SH-SY5Y (cell line): ENCODE measurements around the gene HECTD4.

Experiments used
- GATA2 ChIP-seq: IDR thresholded peaks from 2 replicates; pipeline ENCODE4 v1.6.1; 2011; ENCODE audit warnings: mild to moderate bottlenecking, low read depth, low read length
- GATA3 ChIP-seq: IDR thresholded peaks from 2 replicates; pipeline ENCODE4 v1.6.1; 2011; ENCODE audit warnings: low read depth, mild to moderate bottlenecking, low read length, moderate library complexity

DNA sequence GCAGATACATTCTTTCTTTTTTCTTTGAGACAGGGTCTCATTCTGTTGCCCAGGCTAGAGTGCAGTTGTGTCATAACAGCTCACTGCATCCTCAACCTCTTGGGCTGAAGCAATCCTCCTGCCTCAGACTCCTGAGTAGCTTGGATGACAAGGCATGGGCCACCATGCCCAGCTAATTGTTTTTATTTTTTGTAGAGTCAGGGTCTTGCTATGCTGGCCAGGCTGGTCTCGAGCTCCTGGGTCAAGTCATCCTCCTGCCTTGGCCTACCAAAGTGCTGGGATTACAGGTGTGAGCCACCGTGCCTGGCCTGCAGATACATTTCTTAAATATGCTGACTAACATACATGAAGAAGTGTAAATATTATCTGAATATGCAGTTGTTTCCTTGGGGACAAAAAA, 115.8 kb downstream of the HECTD4 start:
- no peak for TF ChIP-seq GATA2
- no peak for TF ChIP-seq GATA3
